K562 (cell line): ENCODE data around the gene SCN1B. TPM values are rescaled to one million over a fixed set of nuclear protein-coding genes. Genes with fewer than 3 reads are reported as not detected.

Experiments
- ATAC-seq: fragments of 200-7000 bp; cut with Tn5 transposase; 3 replicates; pipeline ENCODE4 v1.9.1; 2020; ENCODE audit warnings: moderate library complexity
- BruUV-seq: library from RNA; stranded (reverse); fragments of 400-500 nt; replicated peaks from 2 replicates; lab custom pipeline; 2021; lab: Mats Ljungman, UMichigan
- CTCF ChIA-PET: fragments of 300-600 bp; formaldehyde crosslinking; extraction: SDS; loops from one replicate; lab custom pipeline; 2021; ENCODE audit warnings: low intra/inter-chr PET ratio; lab: Yijun Ruan, JAX
- POLR2A ChIA-PET: fragments of 300-600, 350-650 bp; sonication (Branson Sonifier 250); formaldehyde crosslinking; extraction: SDS; loops from one replicate; lab custom pipeline; 2021; ENCODE audit warnings: antibody characterized with exemption, inconsistent platforms; lab: Yijun Ruan, JAX
- DNase-seq, 4 experiments: peaks; one replicate each; pipeline versions ENCODE4 v3.0.0 to v3.0.0-alpha.2; 2011 to 2018; ENCODE audit warnings: low spot score in 3 of 4, mixed read lengths in 3 of 4; ENCODE audit errors: extremely low read depth in 1 of 4
- FAIRE-seq: peaks from 2 replicates; lab custom pipeline; 2011; peaks lifted over from hg19 to GRCh38; lab: Jason Lieb, UNC
- H2AFZ ChIP-seq: 2 replicates; pipeline ENCODE4 v1.6.0; 2011; ENCODE audit warnings: low read depth, low read length, control low read depth, inconsistent platforms
- H3K27ac ChIP-seq: fragments of 200-600 bp; 3 replicates; pipeline ENCODE4 v1.8.0; 2011; ENCODE audit warnings: low read depth, mild to moderate bottlenecking, control low read depth, inconsistent platforms, low read length, moderate library complexity, mixed read lengths; ENCODE audit errors: extremely low read depth
- H3K27me3 ChIP-seq, 2 experiments: fragments of 300-600 bp in 1 of 2; 2 replicates in 1 of 2; 3 replicates in 1 of 2; pipeline versions ENCODE4 v1.6.0 to v1.8.0; 2011; ENCODE audit warnings: inconsistent platforms in 2 of 2, low read length in 2 of 2, mild to moderate bottlenecking in 1 of 2, mixed read lengths in 1 of 2, moderate library complexity in 1 of 2; ENCODE audit not compliant: control insufficient read depth in 2 of 2, insufficient read depth in 2 of 2
- H3K36me3 ChIP-seq: fragments of 300-600 bp; 3 replicates; pipeline ENCODE4 v1.8.0; 2011; ENCODE audit warnings: mild to moderate bottlenecking, low read length, inconsistent platforms; ENCODE audit not compliant: control insufficient read depth, insufficient read depth
- H3K4me1 ChIP-seq, 2 experiments: fragments of 200-600 bp in 1 of 2; replicated peaks in 1 of 2; 2 replicates in 1 of 2; 3 replicates in 1 of 2; pipeline versions ENCODE4 v1.5.1 to v1.8.0; 2011; ENCODE audit warnings: inconsistent platforms in 2 of 2, low read length in 2 of 2, mild to moderate bottlenecking in 1 of 2, mixed read lengths in 1 of 2, moderate library complexity in 1 of 2; ENCODE audit not compliant: control insufficient read depth in 2 of 2, insufficient read depth in 2 of 2
- H3K4me2 ChIP-seq: 2 replicates; pipeline ENCODE4 v1.6.1; 2011; ENCODE audit warnings: low read length, control low read depth, inconsistent platforms, mixed read lengths; ENCODE audit not compliant: insufficient read depth
- H3K4me3 ChIP-seq: fragments of 200-600 bp; sonication (generic), shearing (Covaris generic); 2 replicates; pipeline ENCODE4 v1.5.1; 2016; ENCODE audit warnings: control low read depth, inconsistent platforms
- H3K79me2 ChIP-seq: fragments of 200-600 bp; 3 replicates; pipeline ENCODE4 v1.8.0; 2011; ENCODE audit warnings: low read length, inconsistent platforms; ENCODE audit not compliant: control insufficient read depth, insufficient read depth
- H3K9ac ChIP-seq, 2 experiments: 2 replicates each; pipeline versions ENCODE4 v1.6.0 to v1.6.1; 2011; ENCODE audit warnings: low read depth in 2 of 2, low read length in 2 of 2, control low read depth in 1 of 2, inconsistent platforms in 1 of 2, mild to moderate bottlenecking in 1 of 2, mixed read lengths in 1 of 2; ENCODE audit not compliant: insufficient read depth in 1 of 2
- H3K9me1 ChIP-seq: one replicate; pipeline ENCODE4 v1.6.0; 2011; ENCODE audit warnings: inconsistent platforms, mild to moderate bottlenecking, low read length, moderate library complexity; ENCODE audit not compliant: control insufficient read depth, insufficient read depth
- H3K9me3 ChIP-seq: replicated peaks from 2 replicates; pipeline ENCODE4 v1.5.1; 2011; ENCODE audit warnings: low read depth, low read length, inconsistent platforms; ENCODE audit not compliant: control insufficient read depth, insufficient read depth
- H4K20me1 ChIP-seq: replicated peaks from 2 replicates; pipeline ENCODE4 v1.6.1; 2011; ENCODE audit warnings: low read length, inconsistent platforms, mixed read lengths; ENCODE audit not compliant: control insufficient read depth, insufficient read depth
- ATF3 ChIP-seq, 2 experiments: fragments of 450-650 bp in 1 of 2; sonication (generic) in 1 of 2; formaldehyde crosslinking in 1 of 2; IDR thresholded peaks in 1 of 2; conservative IDR thresholded peaks in 1 of 2; 2 replicates each; pipeline versions ENCODE4 v1.6.1 to v1.8.1; 2016 to 2023; ENCODE audit warnings: mild to moderate bottlenecking in 2 of 2, moderate library complexity in 2 of 2, inconsistent platforms in 1 of 2, missing genetic modification reagents in 1 of 2
- BHLHE40 ChIP-seq: IDR thresholded peaks from 2 replicates; pipeline ENCODE4 v1.6.1; 2011; ENCODE audit warnings: low read length, improper control_type of control experiment
- PKNOX1 ChIP-seq: fragments of 450-650 bp; IDR thresholded peaks from 2 replicates; pipeline ENCODE4 v1.6.1; 2016
- RAD51 ChIP-seq: fragments of 450-650 bp; IDR thresholded peaks from 2 replicates; pipeline ENCODE4 v1.7.1; 2016; ENCODE audit warnings: low read depth, mild to moderate bottlenecking, borderline replicate concordance
- SMARCB1 ChIP-seq: IDR thresholded peaks from 2 replicates; pipeline ENCODE4 v1.6.1; 2011; ENCODE audit warnings: improper control_type of control experiment, low read depth; ENCODE audit not compliant: insufficient read length
- TCFL5 ChIP-seq: fragments of 250-450 bp; sonication (Bioruptor Pico); conservative IDR thresholded peaks from 2 replicates; pipeline ENCODE4 v1.6.1; 2021; ENCODE audit warnings: mild to moderate bottlenecking, moderate library complexity, matching md5 sums
- TFAM ChIP-seq: fragments of 250-450 bp; sonication (Bioruptor Pico); conservative IDR thresholded peaks from 2 replicates; pipeline ENCODE4 v1.5.0; 2021; ENCODE audit warnings: mild to moderate bottlenecking, moderate library complexity
- USF2 ChIP-seq: sonication (generic); formaldehyde crosslinking; IDR thresholded peaks from 2 replicates; pipeline ENCODE4 v1.5.0; 2020; ENCODE audit warnings: missing genetic modification reagents
- WGBS: fragments of 100-300 bp; shearing (Covaris generic); methylation state at CpG from one replicate; pipeline ENCODE4 v1.1.6; 2016; ENCODE audit warnings: low coverage, mixed read lengths; ENCODE audit not compliant: insufficient coverage; ENCODE audit errors: missing lambda C conversion rate; 5-methylcytosine and 5-hydroxymethylcytosine counted together
- in situ Hi-C: fragments of 300-500 bp; cut with MboI; formaldehyde crosslinking; loops from 4 replicates; pipeline ENCODE4 v1.15.0; 2018; ENCODE audit warnings: inconsistent platforms, mixed read lengths
- intact Hi-C: fragments of 100-400 bp; cut with micrococcal nuclease; formaldehyde crosslinking; loops from 2 replicates; pipeline ENCODE4 v1.14.2; 2022
- polyA plus RNA-seq, 8 experiments: library from polyadenylated mRNA; depleted of rRNA in 4 of 8; stranded (reverse) in 5 of 8; unstranded in 3 of 8; fragments of >200 nt; fragmentation: Nextera tagmentation in 2 of 8; fragmentation: Illumina TruSeq in 1 of 8; extraction: Ambion mirVana in 2 of 8; extraction: Trizol in 1 of 8; gene quantifications; 2 replicates each; pipeline versions ENCODE4 v1.2.1 to v1.2.3, GENCODE V29; 2011 to 2014; ENCODE audit warnings: inconsistent platforms in 1 of 8, missing spikeins in 1 of 8
- total RNA-seq, 7 experiments: library from RNA; depleted of rRNA in 6 of 7; stranded (reverse); fragments of >200 nt in 6 of 7; fragmentation: Illumina TruSeq in 2 of 7; extraction: Trizol in 2 of 7; gene quantifications; 2 replicates each; pipeline versions ENCODE4 v1.2.1 to v1.2.3, GENCODE V29; 2011 to 2021; ENCODE audit warnings: low replicate concordance in 1 of 7

Gene SCN1B
- total and polyA plus RNA-seq, 9 of the 15 experiments (the other 6 are each of a cell fraction or from before 2014, with no cell fraction given): 0.03 to 2.5 (median 0.91) TPM

- TF ChIP-seq USF2 (CRISPR knock-in tag): peak; percentile 94
- no peak for TF ChIP-seq TCFL5 (CRISPR knock-in tag)
- TF ChIP-seq SMARCB1: no peak
- TF ChIP-seq BHLHE40: 0 out of 2 replicates have a peak, but pooled peaks have one; percentile 13
- TF ChIP-seq PKNOX1: peak; percentile 30; the same call in 1 of the 2 replicates
- peak; percentile 96 for TF ChIP-seq RAD51
- TF ChIP-seq, all 486 proteins: peak for 11
Observed at GRCh38 chr19:35087393-35087792, 57.1 kb downstream of the SCN1B start (continued).

GRCh38 chr19:35088131-35088913 lies 58.1 kb downstream of the SCN1B start:
- Histone ChIP-seq H3K27ac (no peak overlapping the region), H3K4me1 (peaks cover 7 to 36% of the 10 kb centered on the region in 2 experiments; a peak in 4 of 5 replicates), H3K9me1 (no peaks in the 10 kb centered on the region), H4K20me1 (no peaks in the 10 kb centered on the region), H3K9ac (peak overlapping the region in 1 of 2 experiments; percentile 73; a peak in 2 of 4 replicates), H3K4me2 (no peak overlapping the region), H3K9me3 (no peaks in the 10 kb centered on the region), H3K27me3 (peaks cover 0 to 4% of the 10 kb centered on the region in 2 experiments; a peak in 1 of 5 replicates), H3K79me2 (no peaks in the 10 kb centered on the region), H3K36me3 (no peaks in the 10 kb centered on the region), H2AFZ (0 out of 2 replicates have a peak overlapping the region, but pooled peaks have one; percentile 44), H3K4me3 (no peak overlapping the region)
- WGBS: 27% methylated on average over 8 of the region's 8 CpGs
- ChIA-PET CTCF (interaction anchor here (1.0 kb wide), 1 partner anchor 21 kb away, joined by 3 read pairs; no protein-coding TSS in a partner anchor), POLR2A (no interaction called here)
- ATAC-seq (no peak), DNase-seq (no peak), FAIRE-seq (no peak)
- BruUV-seq: no TSS peak
- in situ Hi-C loops: no loop called here
- 0 out of 2 replicates have a peak, but pooled peaks have one; percentile 20 for TF ChIP-seq ATF3 (IDR thresholded peaks at IDR 0.05)
- TF ChIP-seq ATF3 (CRISPR knock-in tag; conservative IDR thresholded peaks at IDR 0.05): no peak
- no peak for TF ChIP-seq TFAM
- intact Hi-C loops: no loop called here
